ENCODE results near the gene HSD17B2.
"Not testable (repeated sequence)": the region's sequence is repeated elsewhere in the genome, so short reads cannot be mapped to it uniquely, and the experiment has no call there.

The HSD17B2 gene

GRCh38 chr16:82137822-82138167, 102.7 kb downstream of the HSD17B2 start:
- DNase-seq: no peak

- no peak for DNase-seq
These were observed 103.6 kb downstream of the HSD17B2 start for GRCh38 chr16:82138478-82139285.

GRCh38 chr16:82139286-82139571, 104.2 kb downstream of the HSD17B2 start:
- not testable (repeated sequence) for DNase-seq

GRCh38 chr16:82146556-82146955, 111.5 kb downstream of the HSD17B2 start:
- no peak for DNase-seq

- no peak for DNase-seq
These were observed 111.9 kb downstream of the HSD17B2 start for GRCh38 chr16:82146957-82147356.

- DNase-seq: no peak
These were observed 112.5 kb downstream of the HSD17B2 start for GRCh38 chr16:82147546-82147945.

All from stimulated activated naive CD4-positive, alpha-beta T cell treated with Interleukin-2 at 50 U/mL for 16 hours (primary cell).